ENCODE results near the gene TMEM203. TPM values are rescaled to one million over a fixed set of nuclear protein-coding genes. Genes with fewer than 3 reads are reported as not detected.

TMEM203 gene
- total RNA-seq, 1 experiment from 2014 or later, result 35.5 TPM

DNA sequence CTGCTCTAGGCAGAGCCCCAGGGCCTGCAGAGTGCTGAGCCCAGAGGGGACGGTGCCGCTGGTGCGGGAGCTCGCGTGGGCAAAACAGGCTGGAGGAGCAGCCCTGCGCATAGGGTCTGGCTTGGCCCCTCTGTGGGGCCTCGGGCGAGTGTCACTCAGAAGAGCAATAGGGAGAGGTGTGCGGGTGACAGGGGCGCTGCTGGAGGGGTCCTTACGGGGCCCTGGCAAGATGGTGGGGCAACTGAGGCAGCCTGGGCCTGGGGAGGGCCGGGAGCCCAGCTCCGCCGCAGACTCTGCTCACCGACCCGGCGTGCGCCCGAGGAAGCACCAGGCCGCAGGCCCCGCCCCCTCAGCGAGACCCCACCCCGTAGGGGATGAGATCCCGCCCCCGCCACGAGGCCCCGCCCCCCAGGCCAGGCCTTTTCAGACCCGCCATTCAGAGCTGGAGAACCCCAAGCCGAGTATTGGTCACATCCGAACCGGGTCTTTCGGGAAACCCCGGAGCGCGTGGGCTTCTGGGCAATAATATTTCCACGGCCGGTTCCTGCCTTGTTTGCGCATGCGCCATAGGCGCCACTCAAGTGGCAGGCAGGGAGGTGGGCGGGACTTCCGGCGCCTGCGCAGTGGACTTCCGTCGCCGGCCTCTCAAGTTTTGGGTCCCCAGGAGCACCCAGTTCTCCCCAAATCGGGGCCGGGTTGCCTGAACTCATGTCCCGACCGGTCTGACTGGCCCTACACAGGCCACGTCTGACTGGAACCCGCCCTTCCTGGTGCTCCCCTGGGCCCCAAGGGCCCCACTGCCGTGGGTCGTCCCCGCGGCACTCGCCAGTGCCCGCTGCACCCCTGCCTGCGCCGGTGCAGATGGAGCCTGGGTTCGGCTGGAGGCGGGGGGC is 17.9 kb upstream of the TMEM203 start:
- Histone ChIP-seq H2AK5ac (ENCODE audit: insufficient read length, low read length) (no peak overlapping the region), H4K91ac (ENCODE audit: insufficient read length, low read depth, low read length) (no peak overlapping the region), H2AFZ (ENCODE audit: low read length) (no peak overlapping the region), H3K27ac (ENCODE audit: insufficient read length, low read depth, low read length) (no peak overlapping the region), H3K4ac (ENCODE audit: low read depth, low read length) (no peak overlapping the region), H3K9me3 (ENCODE audit: control insufficient read depth, low read depth, low read length) (no peaks in the 10 kb centered on the region), H3T11ph (ENCODE audit: low read length) (no peak overlapping the region), H3K4me1 (ENCODE audit: insufficient read depth, low read length) (no peaks in the 10 kb centered on the region), H2BK15ac (ENCODE audit: low read depth, low read length) (no peak overlapping the region), H3K79me1 (ENCODE audit: insufficient read depth, low read depth, low read length, poor library complexity, severe bottlenecking) (no peaks in the 10 kb centered on the region), H4K8ac (replicated peaks; ENCODE audit: insufficient read length, low read depth, low read length) (no peak overlapping the region), H2BK5ac (ENCODE audit: insufficient read length, low read length) (no peak overlapping the region), H3K79me2 (ENCODE audit: insufficient read depth, low read length) (no peaks in the 10 kb centered on the region), H3K56ac (ENCODE audit: insufficient read length, low read depth, low read length) (no peak overlapping the region), H2BK12ac (ENCODE audit: insufficient read length, low read depth, low read length) (no peak overlapping the region), H2BK120ac (ENCODE audit: low read depth, low read length, poor library complexity, severe bottlenecking) (no peak overlapping the region), H3K18ac (ENCODE audit: insufficient read length, low read depth, low read length) (peak overlapping the region; percentile 69), H4K20me1 (ENCODE audit: control insufficient read depth, insufficient read depth, insufficient read length) (no peaks in the 10 kb centered on the region), H3K9ac (ENCODE audit: extremely low read depth, insufficient read length, low read length) (peak overlapping the region; percentile 64), H3K14ac (ENCODE audit: insufficient read depth, low read length) (peak overlapping the region; percentile 77), H2BK20ac (ENCODE audit: low read depth, low read length, poor library complexity, severe bottlenecking) (no peak overlapping the region), H3K23me2 (ENCODE audit: insufficient read length, low read depth, low read length, poor library complexity, severe bottlenecking) (peaks cover 18% of the 10 kb centered on the region), H4K5ac (ENCODE audit: insufficient read length, low read depth, low read length) (no peak overlapping the region), H3K23ac (ENCODE audit: insufficient read length, low read depth, low read length) (no peak overlapping the region), H3K27me3 (ENCODE audit: insufficient read depth, low read length) (no peaks in the 10 kb centered on the region), H3K4me2 (ENCODE audit: insufficient read depth, insufficient read length, low read length) (peak overlapping the region; percentile 75)
- Mint-ChIP-seq H3K27ac (no peak overlapping the region), H3K9me3 (no peaks in the 10 kb centered on the region), H3K4me1 (peaks cover 2 to 5% of the 10 kb centered on the region in 2 experiments), H3K36me3 (ENCODE audit: insufficient read depth in 1 of 3, low read depth in 3 of 3) (0 out of 7 replicates have a peak, but pooled peaks cover 0 to 2% (median 0%) of the 10 kb centered on the region in 3 experiments), H3K4me3 (peak overlapping the region; percentile 66 to 83), H3K27me3 (ENCODE audit: low read depth) (no peaks in the 10 kb centered on the region; the same call in 1 of the 2 replicates)
- peak; percentile 97 for DNase-seq
- WGBS (ENCODE audit: extremely low coverage, insufficient read length, low lambda C conversion rate), result no CpG with 5 or more reads among the region's 63 CpGs
- TF ChIP-seq, protein P1, sequence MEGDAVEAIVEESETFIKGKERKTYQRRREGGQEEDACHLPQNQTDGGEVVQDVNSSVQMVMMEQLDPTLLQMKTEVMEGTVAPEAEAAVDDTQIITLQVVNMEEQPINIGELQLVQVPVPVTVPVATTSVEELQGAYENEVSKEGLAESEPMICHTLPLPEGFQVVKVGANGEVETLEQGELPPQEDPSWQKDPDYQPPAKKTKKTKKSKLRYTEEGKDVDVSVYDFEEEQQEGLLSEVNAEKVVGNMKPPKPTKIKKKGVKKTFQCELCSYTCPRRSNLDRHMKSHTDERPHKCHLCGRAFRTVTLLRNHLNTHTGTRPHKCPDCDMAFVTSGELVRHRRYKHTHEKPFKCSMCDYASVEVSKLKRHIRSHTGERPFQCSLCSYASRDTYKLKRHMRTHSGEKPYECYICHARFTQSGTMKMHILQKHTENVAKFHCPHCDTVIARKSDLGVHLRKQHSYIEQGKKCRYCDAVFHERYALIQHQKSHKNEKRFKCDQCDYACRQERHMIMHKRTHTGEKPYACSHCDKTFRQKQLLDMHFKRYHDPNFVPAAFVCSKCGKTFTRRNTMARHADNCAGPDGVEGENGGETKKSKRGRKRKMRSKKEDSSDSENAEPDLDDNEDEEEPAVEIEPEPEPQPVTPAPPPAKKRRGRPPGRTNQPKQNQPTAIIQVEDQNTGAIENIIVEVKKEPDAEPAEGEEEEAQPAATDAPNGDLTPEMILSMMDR (conservative IDR thresholded peaks at IDR 0.05), result no peak
